GM19240 (cell line): Measurements from ENCODE around the gene HOXA7.

ENCODE experiments used
- DNase-seq: peaks from one replicate; pipeline ENCODE4 v3.0.0; 2011; ENCODE audit warnings: low spot score; ENCODE audit not compliant: insufficient read length

HOXA7 gene

GRCh38 chr7:27119412-27119911 lies 37.0 kb downstream of the HOXA7 start:
- DNase-seq = no peak

- DNase-seq = no peak
These were observed 37.9 kb downstream of the HOXA7 start for GRCh38 chr7:27118580-27118979.

- no peak for DNase-seq
These were observed 38.5 kb downstream of the HOXA7 start for GRCh38 chr7:27117887-27118491.

GRCh38 chr7:27116962-27117886 lies 39.3 kb downstream of the HOXA7 start:
- no peak for DNase-seq

- no peak for DNase-seq
These were observed 40.2 kb downstream of the HOXA7 start for GRCh38 chr7:27116031-27116961.

- no peak for DNase-seq
These were observed 41.1 kb downstream of the HOXA7 start for GRCh38 chr7:27115221-27116026.

- no peak for DNase-seq
These were observed 41.6 kb downstream of the HOXA7 start for GRCh38 chr7:27114881-27115220.

- no peak for DNase-seq
These were observed 42.3 kb downstream of the HOXA7 start for GRCh38 chr7:27113991-27114769.

- no peak for DNase-seq
These were observed 43.2 kb downstream of the HOXA7 start for GRCh38 chr7:27112955-27113949.

GRCh38 chr7:27112361-27112760 lies 44.1 kb downstream of the HOXA7 start:
- no peak for DNase-seq

- DNase-seq = no peak
These were observed 44.7 kb downstream of the HOXA7 start for GRCh38 chr7:27111751-27112277.

- DNase-seq = no peak
These were observed 45.3 kb downstream of the HOXA7 start for GRCh38 chr7:27111042-27111750.

GRCh38 chr7:27110186-27111031 lies 46.1 kb downstream of the HOXA7 start:
- DNase-seq = no peak

GRCh38 chr7:27109466-27110185 lies 46.8 kb downstream of the HOXA7 start:
- DNase-seq = no peak

- DNase-seq = no peak
These were observed 47.9 kb downstream of the HOXA7 start for GRCh38 chr7:27108390-27109127.
